Cardiac fibroblast (primary cell): ENCODE measurements around the gene RHCE.
A peak's percentile ranks its signal among the peaks of the same experiment; 100 is the strongest.
"Not testable (repeated sequence)": the region's sequence is repeated elsewhere in the genome, so short reads cannot be mapped to it uniquely, and the experiment has no call there.

Source experiments
- DNase-seq, 2 donors: peaks; one replicate each; pipeline versions ENCODE4 v3.0.0 to v3.0.0-alpha.2; 2010; ENCODE audit warnings: low read depth in 2 of 2
- H3K4me3 ChIP-seq, 2 donors: replicated peaks in 1 of 2; 1 replicate in 1 of 2; 2 replicates in 1 of 2; pipeline ENCODE4 v1.5.1; 2011; ENCODE audit warnings: low read depth in 2 of 2, low read length in 2 of 2, mild to moderate bottlenecking in 2 of 2, moderate library complexity in 1 of 2
- CTCF ChIP-seq: IDR thresholded peaks from one replicate; pipeline ENCODE4 v1.5.1; 2011; ENCODE audit warnings: low read depth, mild to moderate bottlenecking, low read length, inconsistent platforms

Gene RHCE

GRCh38 chr1:25338188-25338981 lies 82.2 kb downstream of the RHCE start, which contains the start of gene TMEM50A:
TMEM50A (plus strand) TSS chr1:25338334; CDS start chr1:25340487, 2,153 bp downstream.
- DNase-seq: peak; percentile 88 to 91
- no peak for TF ChIP-seq CTCF
- H3K4me3 ChIP-seq: peak within 1 kb of the TSS; percentile 95 to 97

DNA sequence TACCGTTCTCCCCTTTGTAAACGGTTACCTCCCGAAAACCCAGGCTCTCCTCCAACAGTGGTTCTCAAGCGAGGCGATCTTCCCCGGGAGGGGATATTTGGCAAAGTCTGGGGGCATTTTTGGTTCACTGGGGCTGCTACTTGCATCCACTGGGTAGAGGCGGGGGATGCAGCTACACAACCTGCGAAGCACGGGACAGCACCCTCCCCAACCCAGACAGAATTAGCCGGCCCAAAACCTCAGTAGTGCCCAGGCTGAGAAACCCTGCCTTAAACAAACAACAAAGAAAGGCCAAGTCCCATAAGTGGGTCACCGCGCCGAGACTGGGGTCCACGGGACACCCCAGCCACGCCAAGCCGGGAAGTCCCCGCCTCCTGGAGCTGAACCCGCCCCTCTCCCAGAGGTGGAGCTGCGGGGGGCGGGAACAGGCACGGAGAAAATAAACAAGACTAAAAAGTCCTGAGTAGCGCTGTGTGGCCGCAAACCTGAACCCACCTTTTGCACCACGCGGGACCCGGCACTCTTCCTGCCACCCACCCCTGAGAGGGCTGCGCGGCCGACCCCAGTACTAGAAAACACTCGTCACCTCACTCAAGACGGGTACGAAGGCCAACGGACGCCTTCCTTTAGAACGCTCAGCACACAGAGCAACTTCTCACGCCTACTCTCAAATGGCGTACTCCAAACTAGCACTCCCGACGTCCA lies 83.0 kb downstream of the RHCE start:
- peak overlapping the region; percentile 62 to 97 for H3K4me3 ChIP-seq
- DNase-seq: not testable (repeated sequence)

DNA sequence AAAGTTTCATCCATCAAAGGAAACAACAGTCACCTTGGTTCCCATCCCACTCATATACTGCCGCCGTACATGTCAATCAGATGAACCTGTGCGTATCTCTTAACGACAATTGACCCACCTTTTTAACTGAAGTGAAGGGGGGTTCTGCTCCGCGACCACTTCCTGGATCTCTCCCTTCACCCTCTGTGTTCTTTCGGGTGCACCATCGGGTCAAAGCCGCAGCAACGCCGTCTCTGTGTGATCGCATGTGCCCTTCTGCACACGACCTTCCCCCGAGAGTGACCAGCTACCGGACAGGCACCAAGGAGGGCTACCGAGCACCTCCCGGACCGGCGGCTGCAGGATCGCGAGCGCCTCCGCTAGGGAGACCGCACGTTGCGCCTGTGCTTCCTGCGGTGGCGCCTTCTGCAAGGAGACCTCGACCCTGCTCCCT lies 83.7 kb downstream of the RHCE start:
- not testable (repeated sequence) for DNase-seq
- H3K4me3 ChIP-seq: peak overlapping the region; percentile 60 to 62

GRCh38 chr1:25329950-25330349 lies 90.7 kb downstream of the RHCE start:
- peak; percentile 77 to 78 for DNase-seq
- H3K4me3 ChIP-seq: not testable (repeated sequence)

DNA sequence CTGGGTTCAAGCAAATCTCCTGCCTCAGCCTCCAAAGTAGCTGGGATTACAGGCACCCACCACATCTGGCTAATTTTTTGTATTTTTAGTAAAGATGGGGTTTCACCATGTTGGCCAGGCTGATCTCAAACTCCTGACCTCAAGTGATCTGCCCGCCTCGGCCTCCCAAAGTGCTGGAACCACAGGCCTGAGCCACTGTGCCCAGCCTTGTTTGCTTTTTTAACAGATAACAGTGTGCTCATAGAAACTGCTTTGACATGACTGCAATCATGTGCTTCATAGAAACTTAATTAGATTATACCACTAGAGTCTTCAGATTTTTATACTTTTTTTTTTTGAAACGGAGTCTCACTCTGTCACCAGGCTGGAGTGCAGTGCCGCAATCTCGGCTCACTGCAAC lies 91.3 kb downstream of the RHCE start:
- peak in 1 of 2 donors; percentile 34 for DNase-seq
- H3K4me3 ChIP-seq: not testable (repeated sequence)

DNA sequence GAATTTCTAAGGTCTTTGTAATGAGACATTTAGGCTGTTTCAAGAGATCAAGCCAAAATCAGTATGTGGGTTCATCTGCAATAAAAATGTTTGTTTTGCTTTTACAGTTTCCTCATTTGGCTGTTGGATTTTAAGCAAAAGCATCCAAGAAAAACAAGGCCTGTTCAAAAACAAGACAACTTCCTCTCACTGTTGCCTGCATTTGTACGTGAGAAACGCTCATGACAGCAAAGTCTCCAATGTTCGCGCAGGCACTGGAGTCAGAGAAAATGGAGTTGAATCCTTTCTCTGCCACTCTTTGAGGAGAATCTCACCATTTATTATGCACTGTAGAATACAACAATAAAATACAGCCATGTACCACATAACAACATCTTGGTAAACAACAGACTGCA lies 91.8 kb downstream of the RHCE start:
- DNase-seq, H3K4me3 ChIP-seq: not testable (repeated sequence)

DNA sequence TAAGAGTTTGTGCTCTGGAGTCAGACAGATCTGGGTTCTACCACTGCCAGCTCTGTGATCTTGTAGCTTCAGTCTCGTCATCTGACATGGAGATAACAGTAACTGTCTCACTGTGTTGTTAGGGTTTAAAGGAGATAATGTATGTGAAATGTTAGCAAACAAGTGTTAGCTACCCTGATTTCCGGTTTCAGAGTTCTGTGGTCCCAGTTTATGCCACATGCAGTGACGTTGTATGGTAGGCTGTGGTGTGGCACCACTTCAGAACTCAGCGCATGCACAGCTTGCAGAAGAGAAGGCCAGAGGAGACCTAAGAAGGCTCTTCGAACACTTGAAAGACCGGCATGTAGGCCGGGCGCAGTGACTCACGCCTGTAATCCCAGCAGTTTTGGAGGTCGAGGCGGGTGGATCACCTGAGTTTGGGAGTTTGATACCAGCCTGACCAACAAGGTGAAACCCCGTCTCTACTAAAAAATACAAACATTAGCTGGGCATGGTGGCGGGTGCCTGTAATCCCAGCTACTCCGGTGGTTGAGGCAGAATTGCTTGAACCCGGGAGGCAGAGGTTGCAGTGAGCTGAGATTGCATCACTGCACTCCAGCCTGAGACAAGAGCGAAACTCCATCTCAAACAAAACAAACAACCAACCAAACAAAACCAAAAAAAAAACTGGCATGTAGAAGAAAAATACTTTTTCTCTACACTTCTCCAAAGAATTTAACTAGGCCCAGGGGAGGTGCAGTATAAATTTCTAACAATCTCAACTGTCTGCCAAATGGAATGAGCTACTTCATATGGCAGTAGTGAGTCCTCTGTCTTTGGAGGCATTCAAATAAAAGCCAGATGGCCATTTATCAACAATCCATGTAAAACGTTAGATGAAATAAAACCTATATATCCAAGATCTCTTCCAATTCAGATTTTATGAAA lies 92.5 kb downstream of the RHCE start:
- not testable (repeated sequence) for DNase-seq, H3K4me3 ChIP-seq

- DNase-seq, H3K4me3 ChIP-seq: not testable (repeated sequence)
These were observed 96.2 kb downstream of the RHCE start for GRCh38 chr1:25324407-25324806.

DNA sequence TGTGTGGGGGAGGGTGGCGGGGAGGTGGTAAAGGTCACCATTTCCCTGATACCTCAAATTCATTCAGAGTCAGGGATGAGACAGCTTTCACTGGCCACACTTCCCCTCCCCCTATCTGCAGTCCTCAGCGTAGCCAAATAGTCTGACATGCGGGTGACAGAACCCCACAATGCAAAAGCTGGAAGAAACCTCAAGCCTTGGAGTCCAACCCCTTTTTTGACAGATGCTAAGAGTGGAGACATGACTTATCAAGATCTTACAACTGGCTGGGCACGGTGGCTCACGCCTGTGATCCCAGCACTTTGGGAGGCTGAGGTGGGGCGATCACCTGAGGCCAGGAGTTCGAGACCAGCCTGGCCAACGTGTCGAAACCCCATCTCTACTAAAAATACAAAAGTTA lies 98.5 kb downstream of the RHCE start:
- not testable (repeated sequence) for DNase-seq, H3K4me3 ChIP-seq

- not testable (repeated sequence) for H3K4me3 ChIP-seq
- DNase-seq: peak; percentile 88 to 96
These were observed 100.2 kb downstream of the RHCE start for GRCh38 chr1:25320314-25320938.

DNA sequence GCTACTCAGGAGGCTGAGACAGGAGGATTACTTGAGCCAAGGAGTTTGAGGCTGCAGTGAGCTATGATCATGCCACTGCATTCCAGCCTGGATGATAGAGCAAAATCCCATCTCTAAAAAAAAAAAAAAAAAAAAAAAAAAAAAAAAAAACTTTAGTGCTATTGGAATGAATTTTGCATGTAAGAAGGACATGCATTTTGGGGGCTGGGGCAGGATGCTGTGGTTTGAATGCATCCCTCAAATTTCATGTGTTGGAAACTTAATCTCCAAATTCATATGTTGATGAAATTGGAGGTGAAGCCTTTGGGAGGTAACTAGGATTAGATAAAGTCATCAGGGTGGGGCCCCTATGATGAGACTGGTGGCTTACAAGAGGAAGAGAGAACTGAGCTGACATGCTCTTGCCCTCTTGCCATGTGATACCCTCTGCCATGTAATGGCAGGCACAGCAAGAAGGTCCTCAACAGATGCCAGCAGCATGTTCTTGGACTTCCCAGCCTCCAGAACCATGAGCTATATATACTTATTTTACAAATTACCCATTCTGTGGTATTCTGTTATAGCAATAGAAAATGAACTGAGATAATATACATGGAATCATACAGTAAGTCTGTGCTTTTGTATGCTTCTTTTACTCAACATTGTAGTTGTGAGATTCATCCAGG lies 107.7 kb downstream of the RHCE start:
- DNase-seq, H3K4me3 ChIP-seq: not testable (repeated sequence)
